ENCODE measurements around the gene ABR. TPM values are rescaled to one million over a fixed set of nuclear protein-coding genes. Genes with fewer than 3 reads are reported as not detected.

The ABR gene
- total and polyA plus RNA-seq, 2 of the 8 experiments (the other 6 are each of a cell fraction or from before 2014, with no cell fraction given): 44.8 to 47.2 TPM

DNA sequence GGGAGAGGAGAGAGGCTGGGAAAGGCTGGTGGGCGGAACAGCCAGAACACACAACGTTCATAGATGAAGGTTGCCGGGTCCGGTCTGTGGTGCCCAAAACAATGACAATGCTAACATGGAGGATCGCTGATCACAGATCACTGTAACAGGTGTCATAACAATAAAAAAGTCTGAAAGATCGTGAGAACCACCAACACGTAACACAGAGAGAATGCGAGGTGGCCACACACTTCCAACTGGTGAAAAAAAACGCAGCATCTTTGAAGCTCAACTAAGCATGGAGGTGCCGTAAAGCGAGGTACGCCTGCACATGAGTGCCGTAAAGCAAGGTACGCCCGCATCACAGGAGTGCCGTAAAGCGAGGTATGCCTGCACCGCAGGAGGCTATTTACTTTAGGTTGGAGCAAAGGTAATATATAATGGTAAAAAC, 42.3 kb downstream of the ABR start:
- no peak overlapping the region for H2BK120ac ChIP-seq (replicated peaks; ENCODE audit: low read depth, low read length)
- no peak overlapping the region for H4K91ac ChIP-seq (replicated peaks; ENCODE audit: insufficient read length, low read length)
- H3K18ac ChIP-seq (ENCODE audit: extremely low read depth, low read length): no peak overlapping the region
- ChIA-PET POLR2A (ENCODE audit: partially characterized antibody) (interaction anchor here (0.7 to 1.4 kb wide), 4 partner anchors 14 to 816 kb away, joined by 3 to 6 read pairs (median 4); no protein-coding TSS in a partner anchor), CTCF (ENCODE audit: partially characterized antibody) (interaction anchor here (1.3 to 4.7 kb wide), 5 partner anchors 10 to 81 kb away, joined by 4 to 28 read pairs (median 6); no protein-coding TSS in a partner anchor)
- no peak overlapping the region for H2AFZ ChIP-seq (ENCODE audit: low read length)
- no peak overlapping the region for H2BK12ac ChIP-seq (ENCODE audit: low read depth, low read length)
- H3K27me3 ChIP-seq (replicated peaks in 1 of 4; ENCODE audit: control insufficient read depth in 3 of 4, extremely low read depth in 1 of 4, insufficient read depth in 3 of 4, low read length in 3 of 4): no peaks in the 10 kb centered on the region
- no peaks in the 10 kb centered on the region for H3K79me2 ChIP-seq (ENCODE audit: control insufficient read depth in 1 of 2, insufficient read depth in 2 of 2, low read length in 2 of 2)
- no peak overlapping the region for H3K4me3 ChIP-seq (ENCODE audit: extremely low read depth in 1 of 4, insufficient read depth in 2 of 4, low read depth in 3 of 4, low read length in 4 of 4)
- no peak overlapping the region for H3K9ac ChIP-seq (replicated peaks in 1 of 4; ENCODE audit: extremely low read depth in 1 of 4, low read depth in 3 of 4, low read length in 3 of 4)
- no peak overlapping the region for H3K4ac ChIP-seq (replicated peaks; ENCODE audit: insufficient read length, low read depth, low read length)
- H2BK15ac ChIP-seq (ENCODE audit: low read length): no peak overlapping the region
- DNase-seq (ENCODE audit: low read depth in 1 of 2, low spot score in 2 of 2): no peak
- H3K36me3 ChIP-seq (ENCODE audit: control insufficient read depth in 2 of 4, insufficient read depth in 4 of 4, low read length in 3 of 4): no peaks in the 10 kb centered on the region
- H2AK5ac ChIP-seq (ENCODE audit: low read depth, low read length): no peak overlapping the region
- no peaks in the 10 kb centered on the region for H3K23me2 ChIP-seq (ENCODE audit: low read depth, low read length)
- no peak overlapping the region for H2BK20ac ChIP-seq (ENCODE audit: low read length)
- WGBS, 2 experiments (ENCODE audit: extremely low coverage in 1 of 2, insufficient coverage in 1 of 2, insufficient read length in 1 of 2, insufficient replicate concordance in 2 of 2, low coverage in 1 of 2, low lambda C conversion rate in 2 of 2, missing lambda C conversion rate in 1 of 2): 90% methylated on average over 18 of the region's 18 CpGs; no CpG with 5 or more reads in 1 of the 2 experiments
- TF ChIP-seq CREB1 (IDR thresholded peaks at IDR 0.05) (peak; percentile 40), MAFK (IDR thresholded peaks at IDR 0.05; ENCODE audit: low read depth, low read length) (no peak)
- TF ChIP-seq, protein P1, sequence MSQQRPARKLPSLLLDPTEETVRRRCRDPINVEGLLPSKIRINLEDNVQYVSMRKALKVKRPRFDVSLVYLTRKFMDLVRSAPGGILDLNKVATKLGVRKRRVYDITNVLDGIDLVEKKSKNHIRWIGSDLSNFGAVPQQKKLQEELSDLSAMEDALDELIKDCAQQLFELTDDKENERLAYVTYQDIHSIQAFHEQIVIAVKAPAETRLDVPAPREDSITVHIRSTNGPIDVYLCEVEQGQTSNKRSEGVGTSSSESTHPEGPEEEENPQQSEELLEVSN (IDR thresholded peaks at IDR 0.05): no peak
- TF ChIP-seq, protein P2, sequence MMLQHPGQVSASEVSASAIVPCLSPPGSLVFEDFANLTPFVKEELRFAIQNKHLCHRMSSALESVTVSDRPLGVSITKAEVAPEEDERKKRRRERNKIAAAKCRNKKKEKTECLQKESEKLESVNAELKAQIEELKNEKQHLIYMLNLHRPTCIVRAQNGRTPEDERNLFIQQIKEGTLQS (IDR thresholded peaks at IDR 0.05; ENCODE audit: insufficient read depth, low read depth, low read length): peak; percentile 69; the same call in 1 of the 2 replicates
- TF ChIP-seq, protein P3, sequence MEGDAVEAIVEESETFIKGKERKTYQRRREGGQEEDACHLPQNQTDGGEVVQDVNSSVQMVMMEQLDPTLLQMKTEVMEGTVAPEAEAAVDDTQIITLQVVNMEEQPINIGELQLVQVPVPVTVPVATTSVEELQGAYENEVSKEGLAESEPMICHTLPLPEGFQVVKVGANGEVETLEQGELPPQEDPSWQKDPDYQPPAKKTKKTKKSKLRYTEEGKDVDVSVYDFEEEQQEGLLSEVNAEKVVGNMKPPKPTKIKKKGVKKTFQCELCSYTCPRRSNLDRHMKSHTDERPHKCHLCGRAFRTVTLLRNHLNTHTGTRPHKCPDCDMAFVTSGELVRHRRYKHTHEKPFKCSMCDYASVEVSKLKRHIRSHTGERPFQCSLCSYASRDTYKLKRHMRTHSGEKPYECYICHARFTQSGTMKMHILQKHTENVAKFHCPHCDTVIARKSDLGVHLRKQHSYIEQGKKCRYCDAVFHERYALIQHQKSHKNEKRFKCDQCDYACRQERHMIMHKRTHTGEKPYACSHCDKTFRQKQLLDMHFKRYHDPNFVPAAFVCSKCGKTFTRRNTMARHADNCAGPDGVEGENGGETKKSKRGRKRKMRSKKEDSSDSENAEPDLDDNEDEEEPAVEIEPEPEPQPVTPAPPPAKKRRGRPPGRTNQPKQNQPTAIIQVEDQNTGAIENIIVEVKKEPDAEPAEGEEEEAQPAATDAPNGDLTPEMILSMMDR (IDR thresholded peaks at IDR 0.05; ENCODE audit: control extremely low read depth in 1 of 3, insufficient read depth in 1 of 3, low read depth in 1 of 3, low read length in 3 of 3): no peak
- no peak overlapping the region for H3K27ac ChIP-seq (ENCODE audit: low read depth, low read length)
- no peaks in the 10 kb centered on the region for H3K4me1 ChIP-seq (replicated peaks in 1 of 4; ENCODE audit: control insufficient read depth in 3 of 4, insufficient read depth in 4 of 4, low read length in 3 of 4)
- H3K9me3 ChIP-seq (ENCODE audit: insufficient read depth in 2 of 2, low read depth in 1 of 2, low read length in 1 of 2): no peaks in the 10 kb centered on the region
- no peak overlapping the region for H3K23ac ChIP-seq (ENCODE audit: insufficient read length)
- H3K79me1 ChIP-seq (ENCODE audit: low read depth, low read length): no peaks in the 10 kb centered on the region
- no peak overlapping the region for H4K5ac ChIP-seq (ENCODE audit: insufficient read length, low read depth, low read length)
- no peak overlapping the region for H2BK5ac ChIP-seq (ENCODE audit: low read depth, low read length)
- H3K14ac ChIP-seq (ENCODE audit: insufficient read length): no peak overlapping the region
- H4K20me1 ChIP-seq (replicated peaks in 1 of 2; ENCODE audit: control insufficient read depth in 1 of 2, insufficient read depth in 2 of 2, low read length in 2 of 2): no peaks in the 10 kb centered on the region
- no peak overlapping the region for H4K8ac ChIP-seq (ENCODE audit: extremely low read depth, insufficient read depth, low read length)
- no peak overlapping the region for H3K4me2 ChIP-seq (ENCODE audit: insufficient read depth in 1 of 2, low read depth in 2 of 2, low read length in 2 of 2)
- H3K56ac ChIP-seq (replicated peaks; ENCODE audit: insufficient read length, low read depth, low read length): no peak overlapping the region
- peak; percentile 62 for FAIRE-seq
